GM19455 (cell line): Measurements from ENCODE around the gene ZBTB1.
"Not testable (repeated sequence)": the region's sequence is repeated elsewhere in the genome, so short reads cannot be mapped to it uniquely, and the experiment has no call there.

Experiments used
- ATAC-seq: cut with Tn5 transposase; IDR thresholded peaks from one replicate; pipeline ENCODE4 v1.9.1; 2021; ENCODE audit not compliant: unreplicated experiment

ZBTB1 gene

DNA sequence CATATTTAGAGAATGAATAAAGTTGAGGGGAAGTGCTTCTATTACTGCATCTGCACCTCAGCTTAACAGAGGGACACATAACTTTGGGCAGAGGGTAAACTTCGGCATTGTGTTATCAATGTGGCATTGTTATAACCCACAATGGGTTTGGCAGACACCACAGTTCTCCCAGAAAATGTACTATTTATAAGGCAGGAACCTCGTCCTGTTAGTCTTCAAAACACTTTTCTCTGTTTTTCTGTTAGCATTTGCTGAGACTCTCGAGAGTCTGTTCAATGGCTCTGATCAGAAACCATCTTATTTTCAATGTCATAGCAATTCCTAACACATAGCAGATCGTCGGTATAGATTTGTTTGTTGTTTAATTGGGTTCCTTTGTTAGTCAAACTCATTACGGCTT, 59.1 kb downstream of the ZBTB1 start:
- no peak for ATAC-seq

DNA sequence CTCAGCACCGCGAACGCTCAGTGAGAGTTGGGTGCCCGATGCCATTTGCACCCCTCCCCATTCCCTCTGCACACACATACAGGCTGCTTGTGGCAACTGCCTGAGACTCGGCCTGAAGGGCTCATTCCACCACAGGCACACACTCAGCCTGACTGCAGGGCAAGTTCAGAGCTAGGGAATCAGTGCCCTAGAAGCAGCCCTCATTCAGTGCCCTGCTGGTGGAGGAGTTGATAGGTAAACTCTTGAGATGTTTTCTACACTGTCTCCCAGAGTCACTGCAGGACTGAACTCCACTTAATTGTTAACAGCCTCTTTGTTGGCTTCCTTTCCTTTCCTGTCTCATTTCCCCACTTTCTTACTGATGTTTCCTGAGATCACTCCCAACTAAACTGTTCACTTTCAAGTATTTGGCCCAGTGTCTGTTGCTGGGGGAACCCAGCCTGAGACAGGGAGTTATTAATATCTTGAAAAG, 62.1 kb downstream of the ZBTB1 start:
- ATAC-seq = no peak

- no peak for ATAC-seq
Observed at GRCh38 chr14:64569138-64569631, 64.6 kb downstream of the ZBTB1 start.

- not testable (repeated sequence) for ATAC-seq
Observed at GRCh38 chr14:64569646-64570045, 65.1 kb downstream of the ZBTB1 start.

GRCh38 chr14:64572386-64573104, 68.0 kb downstream of the ZBTB1 start:
- no peak for ATAC-seq

DNA sequence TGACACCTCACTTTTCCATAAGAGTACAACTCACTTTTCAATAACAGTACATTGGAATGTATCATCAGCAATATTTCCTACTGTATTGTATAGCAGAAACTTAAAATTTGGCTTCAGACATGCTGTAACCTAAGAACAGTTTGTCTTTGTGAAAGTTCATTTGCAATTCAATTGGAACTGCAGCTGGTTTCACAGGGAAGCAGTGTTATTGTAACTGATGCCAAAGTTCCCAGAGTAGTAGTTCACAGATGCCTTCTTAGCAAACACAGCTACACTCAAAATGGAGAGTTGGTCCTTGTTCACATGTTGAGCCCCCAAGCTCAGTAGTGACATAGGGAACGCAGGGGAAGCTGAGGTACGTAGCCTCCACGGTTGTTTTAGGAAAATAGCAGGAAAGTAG, 68.5 kb downstream of the ZBTB1 start:
- no peak for ATAC-seq
